HG02981 (cell line): ENCODE data around the gene MRPS27.

Experiments used
- ATAC-seq: cut with Tn5 transposase; IDR thresholded peaks from one replicate; pipeline ENCODE4 v1.9.1; 2021; ENCODE audit warnings: mild to moderate bottlenecking, moderate library complexity; ENCODE audit not compliant: unreplicated experiment

MRPS27 gene

GRCh38 chr5:72319976-72320752 is at the start of gene MRPS27, which contains the start of gene PTCD2:
TSS of gene MRPS27 (minus strand) at chr5:72320240. CDS start at chr5:72320221, 19 bp downstream.
TSS of gene PTCD2 (plus strand) at chr5:72320373. CDS start at chr5:72320383, 10 bp downstream.
- peak; percentile 99 for ATAC-seq

- no peak for ATAC-seq
These were observed 49.7 kb upstream of the MRPS27 start for GRCh38 chr5:72369711-72370110.

- no peak for ATAC-seq
These were observed 49.3 kb upstream of the MRPS27 start for GRCh38 chr5:72369301-72369700.

GRCh38 chr5:72368271-72368670 is 48.2 kb upstream of the MRPS27 start:
- ATAC-seq: no peak

- ATAC-seq: peak; percentile 74
These were observed 46.4 kb upstream of the MRPS27 start for GRCh38 chr5:72366324-72366976.

- no peak for ATAC-seq
These were observed 44.9 kb upstream of the MRPS27 start for GRCh38 chr5:72364951-72365350.

GRCh38 chr5:72364171-72364570 is 44.1 kb upstream of the MRPS27 start:
- no peak for ATAC-seq

GRCh38 chr5:72363166-72363802 is 43.2 kb upstream of the MRPS27 start:
- no peak for ATAC-seq

- ATAC-seq: no peak
These were observed 39.8 kb upstream of the MRPS27 start for GRCh38 chr5:72359886-72360285.

GRCh38 chr5:72358925-72359324 is 38.9 kb upstream of the MRPS27 start:
- no peak for ATAC-seq

- ATAC-seq: no peak
These were observed 36.3 kb upstream of the MRPS27 start for GRCh38 chr5:72356361-72356760.

GRCh38 chr5:72355706-72356299 is 35.8 kb upstream of the MRPS27 start:
- ATAC-seq: no peak

- ATAC-seq: no peak
These were observed 33.0 kb upstream of the MRPS27 start for GRCh38 chr5:72353046-72353445.

- no peak for ATAC-seq
These were observed 32.6 kb upstream of the MRPS27 start for GRCh38 chr5:72352616-72353015.

- ATAC-seq: no peak
These were observed 31.3 kb upstream of the MRPS27 start for GRCh38 chr5:72351376-72351775.

GRCh38 chr5:72347801-72348308 is 27.8 kb upstream of the MRPS27 start:
- no peak for ATAC-seq

GRCh38 chr5:72346398-72346797 is 26.4 kb upstream of the MRPS27 start:
- ATAC-seq: no peak

GRCh38 chr5:72338689-72339209 is 18.7 kb upstream of the MRPS27 start:
- no peak for ATAC-seq

- no peak for ATAC-seq
These were observed 17.1 kb upstream of the MRPS27 start for GRCh38 chr5:72337159-72337558.

GRCh38 chr5:72330712-72331111 is 10.7 kb upstream of the MRPS27 start:
- ATAC-seq: no peak

GRCh38 chr5:72328172-72328571 is 8.1 kb upstream of the MRPS27 start:
- ATAC-seq: no peak
